Breast epithelium (tissue), 4 donors: Measurements from ENCODE around the gene A4GALT. TPM values are rescaled to one million over a fixed set of nuclear protein-coding genes. Genes with fewer than 3 reads are reported as not detected.
"Not testable (repeated sequence)": the region's sequence is repeated elsewhere in the genome, so short reads cannot be mapped to it uniquely, and the experiment has no call there.

Experiments
- DNase-seq, 2 donors: peaks; one replicate each; pipeline ENCODE4 v3.0.0-alpha.2; 2019; ENCODE audit warnings: low spot score in 2 of 2
- H3K27ac ChIP-seq, 2 donors: fragments of 200-600 bp; sonication (generic) in 1 of 2; one replicate each; pipeline ENCODE4 v1.5.1; 2016 to 2019; ENCODE audit warnings: mild to moderate bottlenecking in 1 of 2
- H3K27me3 ChIP-seq, 2 donors: fragments of 200-600 bp; sonication (generic) in 1 of 2; one replicate each; pipeline versions ENCODE4 v1.5.1 to v1.6.0; 2017 to 2019; ENCODE audit warnings: control low read depth in 1 of 2, mild to moderate bottlenecking in 1 of 2
- H3K36me3 ChIP-seq: fragments of 200-600 bp; one replicate; pipeline ENCODE4 v1.5.1; 2019
- H3K4me1 ChIP-seq, 2 donors: fragments of 200-600 bp; sonication (generic); one replicate each; pipeline ENCODE4 v1.5.1; 2016 to 2019; ENCODE audit warnings: control low read depth in 1 of 2
- H3K4me3 ChIP-seq, 3 donors: fragments of 200-600 bp; sonication (generic); 1 replicate in 2 of 3; 2 replicates in 1 of 3; pipeline ENCODE4 v1.5.1; 2016 to 2019; ENCODE audit warnings: mild to moderate bottlenecking in 3 of 3, moderate library complexity in 2 of 3
- H3K9me3 ChIP-seq, 2 donors: fragments of 200-600 bp; sonication (generic) in 1 of 2; one replicate each; pipeline ENCODE4 v1.5.1; 2016 to 2019; ENCODE audit warnings: control low read depth in 1 of 2
- POLR2A ChIP-seq: fragments of 450-650 bp; IDR thresholded peaks from one replicate; pipeline ENCODE4 v1.6.1; 2016; ENCODE audit warnings: antibody characterized with exemption, mild to moderate bottlenecking, moderate library complexity
- POLR2AphosphoS5 ChIP-seq, 3 donors: sonication (generic); formaldehyde crosslinking; IDR thresholded peaks; one replicate each; pipeline ENCODE4 v1.6.1; 2017; ENCODE audit warnings: antibody characterized with exemption in 3 of 3
- intact Hi-C: fragments of 100-400 bp; cut with DNase I; formaldehyde crosslinking; loops from one replicate; pipeline ENCODE4 v1.15.1; 2023; ENCODE audit warnings: low total_unique reads
- total RNA-seq, 3 donors: library from RNA; depleted of rRNA; stranded (reverse); fragments of >200 nt; gene quantifications; one replicate each; pipeline ENCODE4 v1.1.0, GENCODE V29; 2016
- TF ChIP-seq, protein P1 (sequence below), 3 donors: fragments of 450-650 bp; IDR thresholded peaks; one replicate each; pipeline ENCODE4 v1.5.1; 2016 to 2017; ENCODE audit warnings: antibody characterized with exemption in 3 of 3, mild to moderate bottlenecking in 3 of 3, moderate library complexity in 3 of 3

A4GALT gene
- total RNA-seq, 3 donors from 2014 or later: 6.6 to 32.8 (median 22.9) TPM

DNA sequence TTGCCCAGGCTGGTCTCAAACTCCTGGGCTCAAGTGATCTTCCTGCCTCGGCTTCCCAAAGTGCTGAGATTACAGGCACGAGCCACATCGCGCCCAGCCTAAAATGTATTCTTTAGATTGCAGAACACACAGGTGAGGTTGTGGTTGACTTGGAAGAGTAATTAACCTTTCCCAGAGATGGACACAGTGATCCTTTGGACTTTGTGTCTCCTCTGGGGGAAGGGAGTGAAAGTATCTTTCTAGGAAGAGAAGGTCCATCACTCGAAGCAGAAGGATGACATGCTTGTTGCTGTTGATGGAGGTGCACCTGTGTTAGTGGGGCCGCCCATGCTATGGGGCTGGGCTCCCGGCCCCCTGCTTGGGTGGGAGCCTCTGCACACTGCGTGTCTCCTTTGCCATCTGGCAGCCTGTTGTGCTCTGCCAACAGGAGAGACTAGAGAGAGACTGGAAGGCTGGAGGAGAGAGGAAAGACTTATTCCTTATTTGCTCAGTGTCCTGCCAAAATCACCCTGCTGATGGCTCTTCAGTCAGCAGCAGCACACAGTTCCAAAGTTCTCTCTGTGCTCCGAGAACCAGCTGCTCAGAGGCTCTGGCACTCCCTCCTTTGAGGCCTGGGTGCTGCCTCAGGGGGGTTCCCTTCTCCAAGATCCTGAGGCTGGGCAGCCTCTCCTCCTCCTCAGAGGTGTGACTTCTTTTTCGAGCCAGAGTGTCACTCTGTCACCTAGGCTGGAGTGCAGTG, 38.4 kb downstream of the A4GALT start:
- Histone ChIP-seq H3K36me3 (no peaks in the 10 kb centered on the region), H3K4me1 (peaks cover 0 to 7% of the 10 kb centered on the region in 2 donors), H3K4me3 (no peak overlapping the region), H3K27me3 (no peaks in the 10 kb centered on the region), H3K9me3 (no peaks in the 10 kb centered on the region), H3K27ac (peak overlapping the region in 1 of 2 donors; percentile 91)
- no peak for TF ChIP-seq POLR2A
- TF ChIP-seq, protein P1, sequence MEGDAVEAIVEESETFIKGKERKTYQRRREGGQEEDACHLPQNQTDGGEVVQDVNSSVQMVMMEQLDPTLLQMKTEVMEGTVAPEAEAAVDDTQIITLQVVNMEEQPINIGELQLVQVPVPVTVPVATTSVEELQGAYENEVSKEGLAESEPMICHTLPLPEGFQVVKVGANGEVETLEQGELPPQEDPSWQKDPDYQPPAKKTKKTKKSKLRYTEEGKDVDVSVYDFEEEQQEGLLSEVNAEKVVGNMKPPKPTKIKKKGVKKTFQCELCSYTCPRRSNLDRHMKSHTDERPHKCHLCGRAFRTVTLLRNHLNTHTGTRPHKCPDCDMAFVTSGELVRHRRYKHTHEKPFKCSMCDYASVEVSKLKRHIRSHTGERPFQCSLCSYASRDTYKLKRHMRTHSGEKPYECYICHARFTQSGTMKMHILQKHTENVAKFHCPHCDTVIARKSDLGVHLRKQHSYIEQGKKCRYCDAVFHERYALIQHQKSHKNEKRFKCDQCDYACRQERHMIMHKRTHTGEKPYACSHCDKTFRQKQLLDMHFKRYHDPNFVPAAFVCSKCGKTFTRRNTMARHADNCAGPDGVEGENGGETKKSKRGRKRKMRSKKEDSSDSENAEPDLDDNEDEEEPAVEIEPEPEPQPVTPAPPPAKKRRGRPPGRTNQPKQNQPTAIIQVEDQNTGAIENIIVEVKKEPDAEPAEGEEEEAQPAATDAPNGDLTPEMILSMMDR (IDR thresholded peaks at IDR 0.05): no peak
- intact Hi-C loops: no loop called here
- DNase-seq: no peak

DNA sequence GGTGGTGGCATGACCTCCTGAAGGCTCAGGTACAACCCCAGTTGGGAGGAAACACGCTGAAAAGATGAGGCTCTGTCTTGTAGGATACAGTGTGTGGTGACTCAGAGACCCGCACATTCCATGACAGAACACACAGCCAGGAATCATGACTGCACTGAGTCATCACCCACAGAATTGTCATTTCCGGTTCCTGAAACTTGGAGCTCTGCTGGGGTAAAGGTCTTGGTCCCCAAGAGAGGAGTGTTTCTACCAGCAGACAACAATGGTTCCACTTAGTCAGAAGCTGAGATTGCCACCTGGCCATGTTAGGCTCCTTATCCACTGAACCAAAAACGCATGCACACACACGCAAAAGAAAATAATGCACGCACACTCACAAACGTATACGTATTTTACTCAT, 40.0 kb downstream of the A4GALT start:
- DNase-seq: no peak
- Histone ChIP-seq H3K9me3 (no peaks in the 10 kb centered on the region), H3K27ac (peak overlapping the region in 1 of 2 donors; percentile 65), H3K4me1 (peaks cover 0 to 5% of the 10 kb centered on the region in 2 donors), H3K27me3 (no peaks in the 10 kb centered on the region), H3K4me3 (no peak overlapping the region), H3K36me3 (no peaks in the 10 kb centered on the region)
- intact Hi-C loops: no loop called here
- TF ChIP-seq POLR2AphosphoS5 (IDR thresholded peaks at IDR 0.05): peak in 2 of 3 donors; percentile 45 to 74
- no peak for TF ChIP-seq POLR2A

DNA sequence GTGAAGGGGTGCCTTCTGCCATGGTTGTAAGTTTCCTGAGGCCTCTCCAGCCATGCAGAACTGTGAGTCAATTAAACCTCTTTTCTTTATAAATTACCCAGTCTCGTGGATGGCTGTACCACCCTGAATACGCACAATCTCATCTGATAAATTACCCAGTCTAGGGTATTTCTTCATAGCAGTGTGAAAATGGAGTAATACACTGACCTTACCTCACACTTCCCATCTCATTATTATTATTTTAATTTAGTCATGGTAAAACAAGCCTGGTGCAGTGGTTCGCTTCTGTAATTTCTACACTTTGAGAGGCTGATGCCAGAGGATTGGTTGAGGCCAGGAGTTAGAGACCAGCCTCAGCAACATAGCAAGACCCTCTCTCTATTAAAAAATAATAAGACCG, 41.0 kb downstream of the A4GALT start:
- Histone ChIP-seq H3K36me3 (no peaks in the 10 kb centered on the region), H3K27me3 (no peaks in the 10 kb centered on the region), H3K27ac (peak overlapping the region in 1 of 2 donors; percentile 65), H3K4me1 (peaks cover 0 to 5% of the 10 kb centered on the region in 2 donors), H3K9me3 (no peaks in the 10 kb centered on the region), H3K4me3 (no peak overlapping the region)
- TF ChIP-seq, protein P1 (IDR thresholded peaks at IDR 0.05): no peak
- TF ChIP-seq POLR2AphosphoS5 (IDR thresholded peaks at IDR 0.05) (no peak), POLR2A (no peak)
- no peak for DNase-seq
- intact Hi-C loops: no loop called here

DNA sequence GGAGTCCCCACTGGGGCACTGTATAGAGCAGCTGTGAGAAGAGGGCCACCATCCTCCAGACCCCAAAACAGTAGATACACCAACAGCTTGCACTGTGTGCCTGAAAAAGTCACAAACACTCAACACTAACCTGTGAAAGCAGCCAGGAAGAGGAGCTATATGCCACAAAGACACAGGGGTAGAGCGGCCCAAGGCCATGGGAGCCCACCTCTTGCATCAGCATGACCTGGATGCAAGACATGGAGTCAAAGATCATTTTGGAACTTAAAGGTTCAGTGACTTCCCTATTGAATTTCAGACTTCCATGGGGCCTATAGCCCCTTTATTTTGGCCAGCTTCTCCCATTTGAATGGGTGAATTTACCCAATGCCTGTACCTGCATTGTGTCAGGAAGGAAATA, 41.8 kb downstream of the A4GALT start:
- DNase-seq: no peak
- TF ChIP-seq POLR2A (no peak), POLR2AphosphoS5 (IDR thresholded peaks at IDR 0.05) (no peak)
- TF ChIP-seq, protein P1 (IDR thresholded peaks at IDR 0.05): no peak
- Histone ChIP-seq H3K27ac (peak overlapping the region in 1 of 2 donors; percentile 52), H3K27me3 (no peaks in the 10 kb centered on the region), H3K4me1 (peaks cover 0 to 4% of the 10 kb centered on the region in 2 donors), H3K9me3 (no peaks in the 10 kb centered on the region), H3K36me3 (no peaks in the 10 kb centered on the region), H3K4me3 (no peak overlapping the region)
- intact Hi-C loops: no loop called here

DNA sequence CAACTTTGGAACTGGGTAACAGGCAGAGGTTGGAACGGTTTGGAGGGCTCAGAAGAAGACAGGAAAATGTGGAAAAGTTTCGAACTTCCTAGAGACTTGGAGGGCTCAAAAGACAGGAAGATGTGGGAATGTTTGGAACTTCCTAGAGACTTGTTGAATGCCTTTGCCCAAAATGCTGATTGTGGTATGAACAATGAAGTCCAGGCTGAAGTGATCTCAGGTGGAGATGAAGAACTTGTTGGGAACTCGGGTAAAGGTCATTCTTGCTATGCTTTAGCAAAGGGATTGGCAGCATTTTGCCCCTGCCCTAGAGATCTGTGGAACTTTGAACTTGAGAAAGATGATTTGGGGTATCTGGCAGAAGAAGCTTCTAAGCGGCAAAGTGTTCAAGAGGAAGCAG, 42.7 kb downstream of the A4GALT start:
- H3K27me3 ChIP-seq, H3K36me3 ChIP-seq, H3K9me3 ChIP-seq, H3K4me3 ChIP-seq, H3K4me1 ChIP-seq, intact Hi-C loops, DNase-seq: not testable (repeated sequence)
- H3K27ac ChIP-seq: peak overlapping the region in 1 of 2 donors; percentile 52

DNA sequence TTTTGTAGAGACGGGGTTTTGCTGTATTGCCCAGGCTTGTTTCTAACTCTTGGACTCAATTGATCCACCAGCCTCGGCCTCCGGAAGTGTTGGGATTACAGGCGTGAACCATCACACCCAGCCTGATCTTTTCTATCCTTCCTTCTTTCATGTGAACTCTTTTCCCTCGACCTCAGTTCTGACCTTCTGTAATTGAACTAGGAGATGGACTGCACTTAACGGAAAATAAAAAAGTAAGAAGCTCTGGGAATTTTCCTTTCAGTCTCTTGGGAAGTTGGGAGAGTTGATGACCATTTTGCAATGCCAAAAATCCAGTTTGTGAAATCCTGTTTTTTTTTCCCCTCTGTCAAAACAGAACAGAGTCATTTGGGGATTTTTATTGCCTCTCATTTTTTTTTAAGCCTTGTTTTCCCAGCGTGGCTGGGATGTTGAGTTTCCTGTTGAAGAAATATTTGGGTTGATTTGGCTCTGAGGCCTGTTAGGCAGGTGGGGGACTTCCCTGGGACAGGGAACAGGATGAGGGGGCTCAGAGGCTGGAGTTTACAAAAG, 44.5 kb downstream of the A4GALT start:
- Histone ChIP-seq H3K9me3 (no peaks in the 10 kb centered on the region), H3K27ac (peak overlapping the region; percentile 80 to 95), H3K4me1 (no peaks in the 10 kb centered on the region), H3K27me3 (no peaks in the 10 kb centered on the region), H3K36me3 (no peaks in the 10 kb centered on the region), H3K4me3 (no peak overlapping the region)
- DNase-seq: no peak
- intact Hi-C loops: no loop called here
- TF ChIP-seq, protein P1 (IDR thresholded peaks at IDR 0.05): no peak
- no peak for TF ChIP-seq POLR2A
- peak in 1 of 3 donors; percentile 61 for TF ChIP-seq POLR2AphosphoS5 (IDR thresholded peaks at IDR 0.05)
